GOT3 (cell line): ENCODE data around the gene FBXW7.

Experiments
- DNase-seq: peaks from one replicate; lab custom pipeline; 2025; ENCODE audit warnings: mixed read lengths; lab: John Stamatoyannopoulos, UW

Gene FBXW7

GRCh38 chr4:152471251-152471792 is 64.6 kb downstream of the FBXW7 start:
- no peak for DNase-seq

GRCh38 chr4:152468408-152468807 is 67.5 kb downstream of the FBXW7 start:
- DNase-seq: no peak

- DNase-seq: no peak
These were observed 68.8 kb downstream of the FBXW7 start for GRCh38 chr4:152467101-152467500.

DNA sequence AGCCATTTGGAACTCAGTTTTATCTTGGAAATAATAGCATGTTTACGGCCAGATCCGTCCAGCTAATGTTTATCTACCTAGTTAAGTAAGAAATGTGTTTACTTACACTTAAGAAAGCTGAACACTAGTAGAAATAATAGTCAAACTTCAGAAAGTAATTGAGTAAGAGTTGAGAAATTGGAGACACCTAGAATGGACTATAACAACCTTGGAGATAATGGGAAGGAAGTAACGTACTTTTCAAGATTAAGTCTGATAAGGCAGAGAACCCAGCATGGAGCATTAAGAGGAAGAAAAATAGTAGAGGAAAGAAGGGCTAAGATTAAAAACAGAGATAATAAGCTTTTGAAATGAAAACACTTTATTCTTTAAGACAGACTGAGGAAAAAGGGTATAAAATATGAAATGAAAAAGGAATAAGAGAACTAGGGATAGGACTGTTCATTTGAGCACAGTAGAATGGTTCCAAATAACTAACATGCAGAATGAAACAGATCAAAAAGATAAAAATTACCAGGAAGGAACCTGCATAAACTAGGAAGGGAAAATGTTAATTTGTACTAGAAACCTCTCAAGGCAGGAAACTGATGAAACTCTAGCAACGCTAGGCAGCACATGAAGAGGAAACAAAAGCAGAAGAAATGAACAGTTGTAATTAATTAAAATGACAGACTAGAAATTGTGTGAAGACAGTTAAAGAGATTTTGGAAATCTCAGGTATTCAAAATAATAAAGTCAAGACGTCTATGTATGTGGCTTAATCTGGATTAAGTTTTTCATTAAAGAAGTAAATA is 71.7 kb downstream of the FBXW7 start:
- no peak for DNase-seq

GRCh38 chr4:152463562-152463961 is 72.3 kb downstream of the FBXW7 start:
- DNase-seq: no peak

GRCh38 chr4:152462695-152463094 is 73.2 kb downstream of the FBXW7 start:
- no peak for DNase-seq

GRCh38 chr4:152462047-152462446 is 73.8 kb downstream of the FBXW7 start:
- no peak for DNase-seq

GRCh38 chr4:152460488-152460887 is 75.4 kb downstream of the FBXW7 start:
- DNase-seq: no peak

GRCh38 chr4:152459326-152459725 is 76.6 kb downstream of the FBXW7 start:
- DNase-seq: no peak

DNA sequence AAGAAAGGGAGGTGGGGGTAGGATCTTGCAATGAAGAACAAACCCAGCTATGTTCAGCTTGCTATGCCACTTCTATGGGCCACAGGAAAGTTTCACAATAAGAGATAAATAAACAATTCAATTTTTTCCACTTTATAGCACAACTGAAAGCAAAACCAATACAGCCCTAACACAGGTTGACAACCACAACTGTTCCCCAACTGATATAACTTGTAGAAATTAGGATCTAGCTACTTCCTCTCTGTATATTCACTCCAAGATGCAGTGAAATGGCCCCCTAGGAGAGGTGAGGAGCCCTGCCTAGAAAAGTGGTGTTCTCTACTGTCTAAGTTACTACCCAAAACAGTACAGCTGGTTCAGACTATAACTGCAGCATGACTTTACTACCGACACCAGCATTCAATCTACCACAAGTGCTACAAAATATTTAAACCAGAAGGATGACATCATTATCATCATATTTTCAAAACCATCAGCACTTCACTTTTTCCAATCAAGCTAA is 77.0 kb downstream of the FBXW7 start:
- no peak for DNase-seq

DNA sequence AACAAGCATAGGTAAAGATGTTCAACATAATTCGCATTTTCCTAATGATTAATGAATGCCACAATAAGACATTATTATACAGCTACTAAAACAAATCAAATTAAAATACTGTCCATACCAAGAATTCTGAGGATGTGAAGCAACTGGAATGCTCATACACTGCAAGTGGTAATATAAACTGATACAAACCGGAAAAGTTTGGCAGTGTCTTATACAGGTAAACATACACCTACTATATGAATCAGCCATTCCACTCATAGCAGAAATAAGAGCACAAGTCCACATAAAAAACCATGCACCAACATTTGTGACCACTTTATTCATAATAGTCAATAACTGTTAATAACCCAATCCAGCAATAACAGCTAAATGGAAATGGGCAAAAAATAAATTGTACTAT is 79.3 kb downstream of the FBXW7 start:
- no peak for DNase-seq

DNA sequence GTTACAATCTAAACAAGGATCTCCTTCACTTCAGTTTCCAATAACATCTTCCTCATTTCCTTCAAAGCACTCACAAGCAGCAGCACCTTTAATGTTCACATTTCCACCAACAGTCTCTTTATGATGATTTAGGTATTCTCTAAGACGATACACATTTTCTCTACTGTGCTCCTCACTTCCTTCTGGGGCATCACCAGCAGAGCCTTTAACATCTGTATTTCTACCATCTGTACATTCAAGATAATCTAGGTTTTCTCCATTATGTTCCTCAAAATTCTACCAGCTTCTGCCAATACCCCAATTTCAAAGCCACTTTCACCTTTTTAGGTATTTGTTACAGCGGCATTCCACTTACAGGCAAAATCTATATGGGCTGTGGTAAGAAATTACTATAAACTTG is 80.6 kb downstream of the FBXW7 start:
- no peak for DNase-seq

DNA sequence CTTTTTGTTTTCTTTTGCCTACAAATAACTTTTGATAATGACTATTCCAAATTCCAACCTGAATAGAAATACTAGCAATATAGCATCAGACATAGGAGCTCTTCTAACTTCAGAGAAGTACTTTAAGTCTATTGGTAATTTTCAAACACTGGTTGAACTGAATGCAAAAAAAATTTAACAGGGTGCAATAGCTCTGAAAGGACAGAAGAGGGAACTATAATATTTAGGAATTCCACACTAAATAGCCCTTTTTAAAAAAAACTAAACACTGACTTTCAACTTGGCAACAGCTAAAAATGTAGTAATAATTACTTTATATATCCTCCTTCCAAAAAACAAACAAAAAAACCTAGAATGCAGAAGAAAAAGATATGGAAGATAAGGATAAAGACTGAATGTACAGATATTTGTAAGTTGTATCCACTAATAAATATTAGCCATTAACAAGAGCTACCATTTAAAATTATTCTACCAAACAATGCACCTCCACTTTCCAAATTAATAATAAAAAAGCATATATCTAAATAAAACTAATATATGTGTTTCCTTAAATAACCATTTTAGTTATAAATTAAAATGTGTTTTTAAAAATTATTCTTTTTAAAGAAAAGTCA is 81.4 kb downstream of the FBXW7 start:
- no peak for DNase-seq

DNA sequence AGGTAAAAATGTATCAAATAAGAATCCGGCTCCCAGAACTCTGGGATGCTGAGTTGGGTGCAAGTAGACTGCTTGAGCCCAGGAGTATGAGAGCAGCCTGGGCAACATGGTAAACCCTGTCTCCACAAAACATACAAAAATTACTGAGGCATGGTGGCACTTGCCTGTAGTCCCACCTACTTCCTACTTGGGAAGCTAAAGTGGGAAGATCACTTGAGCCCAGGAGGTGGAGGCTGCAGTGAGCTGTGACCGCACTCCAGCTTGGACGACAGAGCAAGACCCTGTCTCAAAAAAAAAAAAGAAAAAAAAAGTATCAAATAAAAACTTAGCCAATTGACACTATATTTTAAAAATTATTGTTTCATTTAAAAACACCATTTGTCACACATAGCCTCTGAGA is 84.4 kb downstream of the FBXW7 start:
- DNase-seq: no peak

- no peak for DNase-seq
These were observed 87.0 kb downstream of the FBXW7 start for GRCh38 chr4:152448854-152449253.

GRCh38 chr4:152448038-152448707 is 87.7 kb downstream of the FBXW7 start:
- DNase-seq: no peak

DNA sequence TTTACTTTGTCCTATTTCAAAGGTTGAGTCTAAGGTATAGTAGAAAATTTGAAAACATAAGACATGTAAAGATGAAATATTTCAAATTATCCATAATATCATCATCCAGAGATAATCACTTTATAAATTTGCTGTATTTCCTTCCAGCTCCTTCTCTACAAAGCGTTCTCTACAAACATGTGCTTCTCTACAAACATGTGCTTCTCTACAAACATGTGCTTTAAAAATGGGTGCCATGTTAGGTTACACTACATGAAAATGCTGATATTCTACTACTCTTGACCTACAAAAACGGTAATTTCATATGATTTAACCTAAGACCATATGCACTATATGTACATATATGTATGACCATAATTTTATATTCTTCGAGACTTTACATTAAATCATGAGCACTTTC is 92.0 kb downstream of the FBXW7 start:
- no peak for DNase-seq

DNA sequence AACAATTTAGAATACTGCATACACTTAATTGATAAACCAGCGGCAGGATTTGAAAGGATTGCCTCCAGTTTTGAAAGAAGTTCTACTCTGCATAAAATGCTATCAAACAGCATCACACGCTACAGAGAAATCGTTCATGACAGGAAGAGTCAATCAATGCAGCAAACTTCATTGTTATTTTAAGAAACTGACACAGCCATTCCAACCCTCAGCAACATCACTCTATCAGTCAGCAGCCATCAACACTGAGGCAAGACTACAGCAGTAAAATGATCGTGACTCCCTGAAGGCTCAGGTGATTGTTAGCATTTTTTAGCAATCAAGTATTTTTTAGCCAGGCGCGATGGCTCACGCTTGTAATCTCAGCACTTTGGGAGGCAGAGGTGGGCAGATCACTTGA is 98.3 kb downstream of the FBXW7 start:
- DNase-seq: no peak

DNA sequence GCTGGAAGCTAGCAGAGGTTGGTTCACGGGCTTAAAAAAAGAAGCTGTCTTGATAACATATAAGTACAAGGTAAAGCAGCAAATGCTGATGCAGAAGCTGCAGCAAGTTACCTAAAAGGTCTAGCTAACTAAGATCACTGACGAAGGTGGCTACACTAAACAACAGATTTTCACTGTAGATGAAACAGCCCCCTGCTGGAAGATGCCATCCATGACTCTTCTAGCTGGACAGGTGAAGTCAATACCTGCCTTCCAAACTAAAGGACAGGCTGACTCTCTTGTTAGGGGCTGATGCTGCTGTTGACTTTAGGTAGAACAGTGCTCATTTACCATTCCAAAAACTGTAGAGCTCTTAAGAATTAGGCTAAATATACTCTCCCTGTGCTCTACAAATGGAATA is 99.5 kb downstream of the FBXW7 start:
- no peak for DNase-seq

- no peak for DNase-seq
These were observed 101.9 kb downstream of the FBXW7 start for GRCh38 chr4:152434011-152434410.

DNA sequence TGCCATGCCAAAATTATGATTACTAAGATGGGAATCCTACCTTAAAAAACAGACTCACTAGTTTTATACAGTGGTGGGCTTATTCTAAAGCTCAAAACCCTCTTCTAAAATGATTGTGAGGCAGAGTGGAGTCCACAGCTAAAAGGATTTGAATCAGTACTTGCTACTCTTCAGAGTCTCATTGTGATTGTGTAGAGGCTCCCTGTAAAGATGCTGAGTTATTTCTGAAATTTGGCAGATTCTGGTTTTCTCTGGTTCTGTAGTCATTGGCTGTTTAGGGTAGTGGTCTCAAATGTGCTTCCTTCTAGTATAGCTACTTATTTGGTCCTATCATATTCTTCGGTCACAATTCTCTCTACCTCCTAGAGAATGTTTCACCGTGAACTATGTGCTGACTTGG is 104.1 kb downstream of the FBXW7 start:
- DNase-seq: no peak

DNA sequence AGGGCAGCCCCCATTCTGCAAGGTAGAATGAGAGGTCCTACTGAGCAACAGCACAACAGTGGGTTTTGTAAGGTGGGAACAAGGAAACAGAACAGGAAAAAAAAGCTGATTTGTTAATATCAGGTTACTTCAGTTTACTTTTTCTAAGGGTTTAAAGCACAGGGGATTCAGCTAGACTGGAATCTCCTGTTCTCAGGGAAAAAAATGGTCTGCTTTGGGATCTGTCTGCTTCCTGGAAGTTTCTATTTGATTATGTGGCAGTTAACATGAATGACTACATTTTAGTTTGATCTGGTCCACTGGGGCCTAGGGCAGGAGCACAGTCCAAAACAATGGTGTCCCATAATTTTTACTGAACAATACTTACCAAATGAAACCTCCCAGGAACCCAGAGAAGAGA is 104.6 kb downstream of the FBXW7 start:
- DNase-seq: no peak

DNA sequence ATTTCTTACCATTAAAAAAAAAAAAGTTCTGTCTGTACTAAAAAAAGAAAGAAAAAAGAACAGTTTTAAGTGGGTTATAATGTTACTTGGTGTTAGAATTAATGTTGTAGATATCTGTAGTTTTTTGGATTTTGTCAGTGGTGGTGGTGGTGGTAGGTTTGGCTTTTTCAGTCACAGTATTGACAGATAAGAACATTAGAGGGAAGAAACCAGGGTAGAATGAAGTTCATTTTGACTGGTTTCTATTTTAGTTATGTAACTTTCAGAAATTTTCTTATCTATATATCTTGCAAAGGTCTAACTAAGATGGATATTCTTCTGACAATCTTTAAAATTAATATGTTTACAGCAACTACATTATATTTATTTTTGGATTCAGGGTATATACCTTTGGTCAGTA is 105.4 kb downstream of the FBXW7 start:
- no peak for DNase-seq
